Gastroesophageal sphincter (tissue), 3 donors: Measurements from ENCODE around the gene PARVG.

Experiments used
- EP300 ChIP-seq: sonication (generic); formaldehyde crosslinking; IDR thresholded peaks from one replicate; pipeline ENCODE4 v1.6.1; 2017; ENCODE audit warnings: antibody characterized with exemption, mild to moderate bottlenecking
- POLR2A ChIP-seq, 2 donors: fragments of 450-650 bp; IDR thresholded peaks; one replicate each; pipeline ENCODE4 v1.6.1; 2017; ENCODE audit warnings: antibody characterized with exemption in 2 of 2, mild to moderate bottlenecking in 2 of 2, moderate library complexity in 1 of 2
- POLR2AphosphoS5 ChIP-seq: sonication (generic); formaldehyde crosslinking; IDR thresholded peaks from one replicate; pipeline ENCODE4 v1.6.1; 2017; ENCODE audit warnings: antibody characterized with exemption
- TF ChIP-seq, protein P1 (sequence below), 4 experiments: fragments of 200-600 bp in 2 of 4; fragments of 450-650 bp in 2 of 4; sonication (generic) in 1 of 4; IDR thresholded peaks; one replicate each; pipeline ENCODE4 v1.5.1; 2017 to 2019; ENCODE audit warnings: antibody characterized with exemption in 4 of 4, mild to moderate bottlenecking in 2 of 4, moderate library complexity in 2 of 4

DNA sequence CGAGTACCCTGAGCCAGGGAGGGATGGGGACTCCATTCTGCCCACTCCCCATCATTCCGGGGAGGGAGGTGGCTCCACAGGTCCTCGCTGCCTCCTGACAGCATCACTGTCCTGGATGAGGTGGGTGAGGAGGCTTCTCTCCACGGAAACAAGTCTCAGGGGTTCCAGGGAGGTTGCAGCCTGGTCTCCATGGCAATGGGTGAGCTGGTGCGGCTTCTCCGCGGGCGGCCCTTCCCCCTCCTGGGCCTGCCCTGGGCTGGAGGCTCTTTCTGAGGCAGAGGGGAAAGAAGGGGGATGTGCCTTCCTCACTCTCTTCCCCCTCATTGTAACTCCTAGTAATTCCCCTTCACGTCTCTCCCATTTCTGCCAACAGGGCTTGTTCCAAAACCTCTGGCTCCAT is 37.1 kb upstream of the PARVG start:
- TF ChIP-seq EP300 = no peak
- TF ChIP-seq, protein P1, sequence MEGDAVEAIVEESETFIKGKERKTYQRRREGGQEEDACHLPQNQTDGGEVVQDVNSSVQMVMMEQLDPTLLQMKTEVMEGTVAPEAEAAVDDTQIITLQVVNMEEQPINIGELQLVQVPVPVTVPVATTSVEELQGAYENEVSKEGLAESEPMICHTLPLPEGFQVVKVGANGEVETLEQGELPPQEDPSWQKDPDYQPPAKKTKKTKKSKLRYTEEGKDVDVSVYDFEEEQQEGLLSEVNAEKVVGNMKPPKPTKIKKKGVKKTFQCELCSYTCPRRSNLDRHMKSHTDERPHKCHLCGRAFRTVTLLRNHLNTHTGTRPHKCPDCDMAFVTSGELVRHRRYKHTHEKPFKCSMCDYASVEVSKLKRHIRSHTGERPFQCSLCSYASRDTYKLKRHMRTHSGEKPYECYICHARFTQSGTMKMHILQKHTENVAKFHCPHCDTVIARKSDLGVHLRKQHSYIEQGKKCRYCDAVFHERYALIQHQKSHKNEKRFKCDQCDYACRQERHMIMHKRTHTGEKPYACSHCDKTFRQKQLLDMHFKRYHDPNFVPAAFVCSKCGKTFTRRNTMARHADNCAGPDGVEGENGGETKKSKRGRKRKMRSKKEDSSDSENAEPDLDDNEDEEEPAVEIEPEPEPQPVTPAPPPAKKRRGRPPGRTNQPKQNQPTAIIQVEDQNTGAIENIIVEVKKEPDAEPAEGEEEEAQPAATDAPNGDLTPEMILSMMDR (IDR thresholded peaks at IDR 0.05) = no peak
- no peak for TF ChIP-seq POLR2A (IDR thresholded peaks at IDR 0.05)
- TF ChIP-seq POLR2AphosphoS5 = no peak
